SK-N-SH treated with all-trans-retinoic acid at 6 μM for 48 hours (cell line): ENCODE measurements around the gene ATOH8.

ENCODE experiments used
- ATAC-seq: fragments of 200-7000 bp; cut with Tn5 transposase; 3 replicates; pipeline ENCODE4 v1.9.1; 2020; ENCODE audit warnings: mild to moderate bottlenecking, moderate library complexity
- ARNTL ChIP-seq: fragments of 450-650 bp; formaldehyde crosslinking; IDR thresholded peaks from 2 replicates; pipeline ENCODE4 v1.5.0; 2020; ENCODE audit warnings: low read depth, mild to moderate bottlenecking, moderate library complexity, borderline replicate concordance
- ESRRG ChIP-seq: fragments of 250-450 bp; sonication (Bioruptor Pico); IDR thresholded peaks from 2 replicates; pipeline ENCODE4 v1.6.1; 2021; ENCODE audit warnings: mild to moderate bottlenecking
- GLIS3 ChIP-seq: fragments of 250-450 bp; sonication (Bioruptor Pico); IDR thresholded peaks from 2 replicates; pipeline ENCODE4 v1.5.0; 2020; ENCODE audit warnings: mild to moderate bottlenecking, moderate library complexity
- ISL1 ChIP-seq: fragments of 250-450 bp; sonication (Bioruptor Pico); IDR thresholded peaks from 2 replicates; pipeline ENCODE4 v2.1.2; 2022; ENCODE audit warnings: mild to moderate bottlenecking, moderate library complexity
- PPARA ChIP-seq: fragments of 250-450 bp; sonication (Bioruptor Pico); IDR thresholded peaks from 2 replicates; pipeline ENCODE4 v1.5.0; 2020; ENCODE audit warnings: mild to moderate bottlenecking, borderline replicate concordance
- RARB ChIP-seq: fragments of 250-450 bp; sonication (Bioruptor Pico); IDR thresholded peaks from 2 replicates; pipeline ENCODE4 v1.8.0; 2021; ENCODE audit warnings: mild to moderate bottlenecking, moderate library complexity
- SNAI2 ChIP-seq: fragments of 250-450 bp; sonication (Bioruptor Pico); IDR thresholded peaks from 2 replicates; pipeline ENCODE4 v1.5.0; 2020; ENCODE audit warnings: mild to moderate bottlenecking, moderate library complexity
- TOX ChIP-seq: fragments of 250-450 bp; sonication (Bioruptor Pico); IDR thresholded peaks from 2 replicates; pipeline ENCODE4 v1.8.0; 2021; ENCODE audit warnings: mild to moderate bottlenecking, moderate library complexity, borderline replicate concordance
- ZC3H10 ChIP-seq: fragments of 250-450 bp; sonication (Bioruptor Pico); IDR thresholded peaks from 2 replicates; pipeline ENCODE4 v1.5.1; 2021; ENCODE audit warnings: mild to moderate bottlenecking, moderate library complexity
- ZFP3 ChIP-seq: fragments of 250-450 bp; sonication (Bioruptor Pico); IDR thresholded peaks from 2 replicates; pipeline ENCODE4 v1.5.0; 2020; ENCODE audit warnings: mild to moderate bottlenecking, moderate library complexity
- ZFP30 ChIP-seq: fragments of 450-650 bp; formaldehyde crosslinking; IDR thresholded peaks from 2 replicates; pipeline ENCODE4 v1.5.0; 2022; ENCODE audit warnings: mild to moderate bottlenecking, moderate library complexity
- ZNF565 ChIP-seq: fragments of 450-650 bp; formaldehyde crosslinking; conservative IDR thresholded peaks from 2 replicates; pipeline ENCODE4 v1.5.0; 2020; ENCODE audit warnings: low read depth, mild to moderate bottlenecking, moderate library complexity
- ZNF70 ChIP-seq: fragments of 450-650 bp; formaldehyde crosslinking; IDR thresholded peaks from 2 replicates; pipeline ENCODE4 v1.5.0; 2020; ENCODE audit warnings: mild to moderate bottlenecking, moderate library complexity
- ZNF8 ChIP-seq: fragments of 450-650 bp; formaldehyde crosslinking; IDR thresholded peaks from 2 replicates; pipeline ENCODE4 v1.5.0; 2020; ENCODE audit warnings: mild to moderate bottlenecking, moderate library complexity
- TF ChIP-seq, protein P1 (sequence below): fragments of 250-450 bp; sonication (Bioruptor Pico); IDR thresholded peaks from 2 replicates; pipeline ENCODE4 v1.8.0; 2021; ENCODE audit warnings: low read depth, mild to moderate bottlenecking, moderate library complexity, borderline replicate concordance
- TF ChIP-seq, protein P2 (sequence below): fragments of 250-450 bp; sonication (Bioruptor Pico); IDR thresholded peaks from 2 replicates; pipeline ENCODE4 v1.5.0; 2020; ENCODE audit warnings: mild to moderate bottlenecking, moderate library complexity
- TF ChIP-seq, protein P3 (sequence below): fragments of 250-450 bp; sonication (Bioruptor Pico); IDR thresholded peaks from 2 replicates; pipeline ENCODE4 v1.5.1; 2020; ENCODE audit warnings: low read depth, mild to moderate bottlenecking, moderate library complexity
- TF ChIP-seq, protein P4 (sequence below): fragments of 250-450 bp; sonication (Bioruptor Pico); IDR thresholded peaks from 2 replicates; pipeline ENCODE4 v1.5.1; 2021; ENCODE audit warnings: mild to moderate bottlenecking, moderate library complexity
- TF ChIP-seq, protein P5 (sequence below): fragments of 250-450 bp; sonication (Bioruptor Pico); IDR thresholded peaks from 2 replicates; pipeline ENCODE4 v1.8.0; 2020; ENCODE audit warnings: mild to moderate bottlenecking, moderate library complexity, borderline replicate concordance

Gene ATOH8

DNA sequence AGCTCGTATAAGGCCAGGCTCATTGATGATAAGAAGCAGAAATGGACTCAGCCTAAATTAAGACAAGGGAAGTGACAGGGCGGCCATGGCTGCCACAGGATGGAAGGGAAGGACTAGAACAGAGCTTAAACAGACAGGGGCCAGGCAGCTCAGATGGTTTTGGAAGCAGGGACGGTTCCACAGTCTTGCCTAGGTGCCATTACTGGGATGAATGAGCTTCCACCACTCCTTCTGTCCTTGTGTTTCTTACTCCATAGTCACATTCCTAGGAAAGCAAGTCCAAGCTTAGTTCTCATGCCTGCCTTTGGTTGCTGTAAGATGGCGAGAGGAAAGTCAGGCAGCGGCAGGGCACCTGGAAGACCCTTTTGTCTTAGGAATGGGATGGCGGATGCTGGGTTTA lies 47.7 kb upstream of the ATOH8 start:
- TF ChIP-seq PPARA (CRISPR knock-in tag) (no peak), ZNF8 (CRISPR knock-in tag) (no peak), ZFP3 (CRISPR knock-in tag) (no peak), ISL1 (CRISPR knock-in tag) (no peak), ARNTL (CRISPR knock-in tag) (no peak), RARB (CRISPR knock-in tag) (no peak), ZC3H10 (CRISPR knock-in tag) (no peak), ESRRG (CRISPR knock-in tag) (no peak), SNAI2 (CRISPR knock-in tag) (no peak), ZNF565 (CRISPR knock-in tag) (no peak), GLIS3 (CRISPR knock-in tag) (no peak), ZNF70 (CRISPR knock-in tag) (no peak)
- TF ChIP-seq, protein P1, sequence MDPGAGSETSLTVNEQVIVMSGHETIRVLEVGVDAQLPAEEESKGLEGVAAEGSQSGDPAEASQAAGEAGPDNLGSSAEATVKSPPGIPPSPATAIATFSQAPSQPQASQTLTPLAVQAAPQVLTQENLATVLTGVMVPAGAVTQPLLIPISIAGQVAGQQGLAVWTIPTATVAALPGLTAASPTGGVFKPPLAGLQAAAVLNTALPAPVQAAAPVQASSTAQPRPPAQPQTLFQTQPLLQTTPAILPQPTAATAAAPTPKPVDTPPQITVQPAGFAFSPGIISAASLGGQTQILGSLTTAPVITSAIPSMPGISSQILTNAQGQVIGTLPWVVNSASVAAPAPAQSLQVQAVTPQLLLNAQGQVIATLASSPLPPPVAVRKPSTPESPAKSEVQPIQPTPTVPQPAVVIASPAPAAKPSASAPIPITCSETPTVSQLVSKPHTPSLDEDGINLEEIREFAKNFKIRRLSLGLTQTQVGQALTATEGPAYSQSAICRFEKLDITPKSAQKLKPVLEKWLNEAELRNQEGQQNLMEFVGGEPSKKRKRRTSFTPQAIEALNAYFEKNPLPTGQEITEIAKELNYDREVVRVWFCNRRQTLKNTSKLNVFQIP (CRISPR knock-in tag) = no peak
- TF ChIP-seq, protein P2, sequence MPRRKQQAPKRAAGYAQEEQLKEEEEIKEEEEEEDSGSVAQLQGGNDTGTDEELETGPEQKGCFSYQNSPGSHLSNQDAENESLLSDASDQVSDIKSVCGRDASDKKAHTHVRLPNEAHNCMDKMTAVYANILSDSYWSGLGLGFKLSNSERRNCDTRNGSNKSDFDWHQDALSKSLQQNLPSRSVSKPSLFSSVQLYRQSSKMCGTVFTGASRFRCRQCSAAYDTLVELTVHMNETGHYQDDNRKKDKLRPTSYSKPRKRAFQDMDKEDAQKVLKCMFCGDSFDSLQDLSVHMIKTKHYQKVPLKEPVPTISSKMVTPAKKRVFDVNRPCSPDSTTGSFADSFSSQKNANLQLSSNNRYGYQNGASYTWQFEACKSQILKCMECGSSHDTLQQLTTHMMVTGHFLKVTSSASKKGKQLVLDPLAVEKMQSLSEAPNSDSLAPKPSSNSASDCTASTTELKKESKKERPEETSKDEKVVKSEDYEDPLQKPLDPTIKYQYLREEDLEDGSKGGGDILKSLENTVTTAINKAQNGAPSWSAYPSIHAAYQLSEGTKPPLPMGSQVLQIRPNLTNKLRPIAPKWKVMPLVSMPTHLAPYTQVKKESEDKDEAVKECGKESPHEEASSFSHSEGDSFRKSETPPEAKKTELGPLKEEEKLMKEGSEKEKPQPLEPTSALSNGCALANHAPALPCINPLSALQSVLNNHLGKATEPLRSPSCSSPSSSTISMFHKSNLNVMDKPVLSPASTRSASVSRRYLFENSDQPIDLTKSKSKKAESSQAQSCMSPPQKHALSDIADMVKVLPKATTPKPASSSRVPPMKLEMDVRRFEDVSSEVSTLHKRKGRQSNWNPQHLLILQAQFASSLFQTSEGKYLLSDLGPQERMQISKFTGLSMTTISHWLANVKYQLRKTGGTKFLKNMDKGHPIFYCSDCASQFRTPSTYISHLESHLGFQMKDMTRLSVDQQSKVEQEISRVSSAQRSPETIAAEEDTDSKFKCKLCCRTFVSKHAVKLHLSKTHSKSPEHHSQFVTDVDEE (CRISPR knock-in tag) = no peak
- TF ChIP-seq, protein P3, sequence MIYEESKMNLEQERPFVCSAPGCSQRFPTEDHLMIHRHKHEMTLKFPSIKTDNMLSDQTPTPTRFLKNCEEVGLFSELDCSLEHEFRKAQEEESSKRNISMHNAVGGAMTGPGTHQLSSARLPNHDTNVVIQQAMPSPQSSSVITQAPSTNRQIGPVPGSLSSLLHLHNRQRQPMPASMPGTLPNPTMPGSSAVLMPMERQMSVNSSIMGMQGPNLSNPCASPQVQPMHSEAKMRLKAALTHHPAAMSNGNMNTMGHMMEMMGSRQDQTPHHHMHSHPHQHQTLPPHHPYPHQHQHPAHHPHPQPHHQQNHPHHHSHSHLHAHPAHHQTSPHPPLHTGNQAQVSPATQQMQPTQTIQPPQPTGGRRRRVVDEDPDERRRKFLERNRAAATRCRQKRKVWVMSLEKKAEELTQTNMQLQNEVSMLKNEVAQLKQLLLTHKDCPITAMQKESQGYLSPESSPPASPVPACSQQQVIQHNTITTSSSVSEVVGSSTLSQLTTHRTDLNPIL (CRISPR knock-in tag) = no peak
- TF ChIP-seq, protein P4, sequence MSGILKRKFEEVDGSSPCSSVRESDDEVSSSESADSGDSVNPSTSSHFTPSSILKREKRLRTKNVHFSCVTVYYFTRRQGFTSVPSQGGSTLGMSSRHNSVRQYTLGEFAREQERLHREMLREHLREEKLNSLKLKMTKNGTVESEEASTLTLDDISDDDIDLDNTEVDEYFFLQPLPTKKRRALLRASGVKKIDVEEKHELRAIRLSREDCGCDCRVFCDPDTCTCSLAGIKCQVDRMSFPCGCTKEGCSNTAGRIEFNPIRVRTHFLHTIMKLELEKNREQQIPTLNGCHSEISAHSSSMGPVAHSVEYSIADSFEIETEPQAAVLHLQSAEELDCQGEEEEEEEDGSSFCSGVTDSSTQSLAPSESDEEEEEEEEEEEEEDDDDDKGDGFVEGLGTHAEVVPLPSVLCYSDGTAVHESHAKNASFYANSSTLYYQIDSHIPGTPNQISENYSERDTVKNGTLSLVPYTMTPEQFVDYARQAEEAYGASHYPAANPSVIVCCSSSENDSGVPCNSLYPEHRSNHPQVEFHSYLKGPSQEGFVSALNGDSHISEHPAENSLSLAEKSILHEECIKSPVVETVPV (CRISPR knock-in tag) = no peak
- TF ChIP-seq, protein P5, sequence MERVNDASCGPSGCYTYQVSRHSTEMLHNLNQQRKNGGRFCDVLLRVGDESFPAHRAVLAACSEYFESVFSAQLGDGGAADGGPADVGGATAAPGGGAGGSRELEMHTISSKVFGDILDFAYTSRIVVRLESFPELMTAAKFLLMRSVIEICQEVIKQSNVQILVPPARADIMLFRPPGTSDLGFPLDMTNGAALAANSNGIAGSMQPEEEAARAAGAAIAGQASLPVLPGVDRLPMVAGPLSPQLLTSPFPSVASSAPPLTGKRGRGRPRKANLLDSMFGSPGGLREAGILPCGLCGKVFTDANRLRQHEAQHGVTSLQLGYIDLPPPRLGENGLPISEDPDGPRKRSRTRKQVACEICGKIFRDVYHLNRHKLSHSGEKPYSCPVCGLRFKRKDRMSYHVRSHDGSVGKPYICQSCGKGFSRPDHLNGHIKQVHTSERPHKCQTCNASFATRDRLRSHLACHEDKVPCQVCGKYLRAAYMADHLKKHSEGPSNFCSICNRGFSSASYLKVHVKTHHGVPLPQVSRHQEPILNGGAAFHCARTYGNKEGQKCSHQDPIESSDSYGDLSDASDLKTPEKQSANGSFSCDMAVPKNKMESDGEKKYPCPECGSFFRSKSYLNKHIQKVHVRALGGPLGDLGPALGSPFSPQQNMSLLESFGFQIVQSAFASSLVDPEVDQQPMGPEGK (CRISPR knock-in tag) = no peak
- ATAC-seq = no peak

DNA sequence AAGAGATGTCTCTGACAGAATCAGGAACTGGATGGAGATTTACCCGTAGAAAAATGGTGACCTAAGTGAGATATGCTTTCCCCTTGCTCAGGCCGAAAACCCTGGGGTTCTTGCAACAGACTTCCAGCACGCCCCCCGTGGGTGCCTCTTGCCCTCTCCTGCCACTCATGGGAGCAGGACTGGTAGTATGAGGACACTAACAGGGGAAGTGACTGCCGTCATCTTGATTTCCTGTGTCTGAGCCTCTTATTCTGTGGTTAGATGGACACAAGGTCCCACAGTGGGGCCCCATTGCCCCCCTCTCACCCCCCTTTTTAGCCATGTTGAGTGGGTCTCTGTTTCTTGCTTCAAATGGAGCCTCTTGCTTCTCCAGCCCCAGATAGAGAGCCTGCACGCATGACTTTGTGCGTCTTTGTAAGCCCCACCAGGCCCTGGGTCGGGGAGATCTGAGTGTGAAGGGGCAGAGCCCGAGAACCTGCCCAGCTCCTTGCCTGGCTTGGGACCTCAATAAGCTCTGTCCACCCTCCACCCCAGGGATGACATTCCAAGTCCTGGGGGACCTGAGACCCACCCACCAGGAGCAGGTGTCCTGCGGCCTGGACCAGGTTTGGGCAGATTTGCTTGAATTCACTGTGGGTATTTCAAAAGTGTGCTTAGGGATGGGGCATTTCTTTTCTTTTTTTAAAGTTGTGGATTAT lies 47.0 kb upstream of the ATOH8 start:
- ATAC-seq = peak; percentile 8; the same call in 2 of the 3 replicates
- no peak for TF ChIP-seq TOX
- no peak for TF ChIP-seq RARB (CRISPR knock-in tag)
- TF ChIP-seq ZFP3 (CRISPR knock-in tag) = no peak
- TF ChIP-seq ESRRG (CRISPR knock-in tag) = no peak
- TF ChIP-seq, protein P1 (CRISPR knock-in tag) = no peak
- TF ChIP-seq, protein P4 (CRISPR knock-in tag) = no peak
- no peak for TF ChIP-seq SNAI2 (CRISPR knock-in tag)
- TF ChIP-seq ISL1 (CRISPR knock-in tag) = no peak
- no peak for TF ChIP-seq ZNF8 (CRISPR knock-in tag)
- no peak for TF ChIP-seq ZFP30 (CRISPR knock-in tag)
- no peak for TF ChIP-seq ZNF565 (CRISPR knock-in tag)
- TF ChIP-seq ARNTL (CRISPR knock-in tag) = no peak
